ENCODE data around the gene ALOX15.
"Not testable (repeated sequence)": the region's sequence is repeated elsewhere in the genome, so short reads cannot be mapped to it uniquely, and the experiment has no call there.

The ALOX15 gene

GRCh38 chr17:4594406-4594805, 47.1 kb downstream of the ALOX15 start:
- DNase-seq (ENCODE audit: low read depth in 2 of 2): no peak

GRCh38 chr17:4593021-4593421, 48.5 kb downstream of the ALOX15 start:
- DNase-seq (ENCODE audit: low read depth in 2 of 2): no peak

GRCh38 chr17:4592240-4593005, 49.1 kb downstream of the ALOX15 start:
- no peak for DNase-seq (ENCODE audit: low read depth in 2 of 2)

- no peak for DNase-seq (ENCODE audit: low read depth in 2 of 2)
Measured at GRCh38 chr17:4591529-4591928, 49.9 kb downstream of the ALOX15 start.

DNA sequence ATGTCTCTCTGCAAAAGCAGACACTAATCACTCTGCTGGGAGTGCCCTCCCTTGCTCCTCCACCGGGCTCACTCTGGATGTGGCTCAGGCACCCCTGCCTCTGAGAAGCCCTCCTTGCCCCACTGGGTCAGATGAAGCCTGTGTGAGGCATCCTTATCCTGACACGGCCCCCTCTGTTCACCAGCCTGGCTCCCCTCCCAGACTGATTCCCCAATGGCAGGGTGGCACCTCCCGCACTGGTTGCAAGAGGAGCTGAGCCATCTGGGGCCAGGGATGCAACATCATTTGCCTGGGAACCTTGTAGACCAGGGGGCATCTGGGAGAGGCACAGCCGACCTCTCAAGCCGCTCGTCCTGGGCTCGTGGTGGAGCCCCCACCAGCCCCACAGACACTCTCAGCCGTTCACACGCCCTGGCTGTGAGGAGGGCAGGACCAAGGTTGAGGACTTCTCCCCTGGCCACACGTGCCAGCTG, 50.5 kb downstream of the ALOX15 start:
- DNase-seq (ENCODE audit: low read depth in 2 of 2): no peak

DNA sequence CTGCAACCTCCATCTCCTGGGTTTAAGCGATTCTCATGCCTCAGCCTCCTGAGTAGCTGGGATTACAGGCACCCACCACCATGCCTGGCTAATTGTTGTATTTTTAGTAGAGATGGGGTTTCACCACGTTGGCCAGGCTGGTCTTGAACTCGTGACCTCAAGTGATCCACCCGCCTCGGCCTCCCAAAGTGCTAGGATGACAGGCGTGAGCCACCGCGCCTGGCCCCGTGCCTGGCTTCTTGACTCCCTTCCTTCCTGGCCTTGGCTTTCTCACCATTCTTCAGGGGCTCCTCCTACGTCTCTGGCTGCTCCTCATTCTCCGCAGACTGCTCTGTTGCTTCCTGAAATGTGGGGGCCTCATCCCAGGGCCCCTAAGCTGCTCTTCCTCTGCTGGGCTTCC, 51.4 kb downstream of the ALOX15 start:
- DNase-seq (ENCODE audit: low read depth in 2 of 2): not testable (repeated sequence)

DNA sequence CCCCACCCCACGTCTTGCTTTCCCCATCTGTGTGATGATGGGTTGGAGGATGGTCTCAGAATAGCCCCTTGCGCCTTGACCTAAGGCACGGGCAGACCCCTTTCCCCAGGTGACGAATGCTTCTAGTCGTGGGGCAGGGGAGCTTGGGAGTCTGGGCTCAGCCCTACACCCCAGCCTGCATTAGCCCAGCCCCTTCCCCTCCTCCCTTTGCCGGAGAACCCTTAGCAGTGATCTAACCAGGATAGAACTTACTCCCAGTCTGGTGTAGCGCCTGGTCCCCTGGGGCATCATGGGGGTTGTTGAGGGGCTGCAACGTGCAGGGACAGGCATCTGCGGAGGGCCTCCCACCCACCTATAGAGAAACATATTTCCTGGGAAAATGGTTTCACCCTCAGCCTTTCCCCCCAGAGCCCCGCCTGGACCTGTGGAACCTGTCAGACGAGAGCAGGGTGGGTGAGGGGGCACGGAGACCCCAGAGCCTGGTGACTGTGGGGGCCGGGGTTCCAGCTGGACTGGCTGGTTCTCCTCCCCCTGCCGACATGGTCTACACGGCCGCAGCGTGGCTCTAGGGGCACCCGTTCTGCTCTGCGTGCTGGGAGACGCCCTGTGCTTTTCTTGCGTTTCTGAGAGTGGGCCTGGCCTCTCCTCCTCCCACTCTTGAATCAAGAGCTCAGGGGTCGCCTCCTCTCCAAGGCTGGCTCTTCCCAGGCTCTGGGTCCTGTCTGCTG, 52.4 kb downstream of the ALOX15 start:
- no peak for DNase-seq (ENCODE audit: low read depth in 2 of 2)

GRCh38 chr17:4588391-4588790, 53.1 kb downstream of the ALOX15 start:
- no peak for DNase-seq (ENCODE audit: low read depth in 2 of 2)

DNA sequence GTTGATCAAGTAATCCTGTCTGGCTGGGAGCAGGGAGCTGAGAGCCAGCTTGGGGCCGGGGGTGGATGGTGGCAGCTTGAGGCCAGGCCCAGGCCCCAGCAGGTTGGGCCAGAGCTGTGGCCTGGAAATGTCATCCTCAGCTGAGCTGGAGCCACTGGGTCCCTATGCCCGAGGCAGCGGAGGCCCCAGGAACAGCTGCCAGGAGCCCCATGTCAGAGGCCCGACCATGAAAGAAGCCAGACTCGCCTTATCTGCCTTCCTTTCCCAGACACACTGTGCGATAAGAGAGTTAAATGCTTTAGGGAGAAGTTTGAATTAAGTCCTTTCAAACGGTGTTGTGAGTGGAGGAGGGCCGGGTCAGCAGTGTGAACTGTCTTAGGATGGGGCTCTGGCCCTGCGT, 53.7 kb downstream of the ALOX15 start:
- DNase-seq (ENCODE audit: low read depth in 2 of 2): no peak

DNA sequence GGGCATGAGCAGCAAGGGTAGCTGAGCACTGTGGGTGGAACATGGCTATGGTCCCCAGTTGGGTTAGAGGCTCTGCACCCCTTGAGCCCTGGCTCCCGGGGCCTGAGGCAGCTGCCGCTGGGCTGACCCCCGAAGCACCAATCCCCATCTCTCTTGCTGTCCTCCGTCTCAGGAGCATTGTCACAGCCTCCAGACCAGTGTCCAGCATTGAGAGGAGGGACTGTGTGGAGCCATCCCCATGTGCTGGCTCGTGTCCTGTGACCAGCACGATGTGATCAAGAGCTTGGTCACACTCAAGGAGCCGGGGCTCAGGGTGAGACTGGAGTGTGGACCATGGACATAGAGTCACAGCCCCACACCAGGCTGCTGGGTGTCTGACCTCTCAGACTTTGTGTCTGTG, 54.3 kb downstream of the ALOX15 start:
- DNase-seq (ENCODE audit: low read depth in 2 of 2): no peak

DNA sequence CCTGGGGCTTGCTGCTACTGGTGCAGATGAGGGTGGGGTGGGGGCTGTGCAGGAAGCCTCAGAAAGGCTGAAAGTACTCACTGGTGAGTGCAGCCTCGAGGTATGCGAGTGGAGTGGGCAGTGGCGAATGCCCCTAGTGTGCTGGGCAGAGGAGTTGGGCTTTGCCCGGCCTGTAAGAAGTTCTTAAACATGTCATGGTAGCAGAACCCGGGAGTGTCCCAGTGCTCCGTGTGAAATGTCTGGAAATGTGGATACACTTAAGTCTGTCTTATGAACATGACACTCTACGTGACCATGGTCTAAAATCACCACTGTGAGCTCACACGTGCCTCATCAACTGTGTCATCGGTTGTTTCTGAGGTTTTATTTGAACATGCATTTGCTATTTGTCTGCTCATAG, 55.4 kb downstream of the ALOX15 start:
- DNase-seq (ENCODE audit: low read depth in 2 of 2): no peak

DNA sequence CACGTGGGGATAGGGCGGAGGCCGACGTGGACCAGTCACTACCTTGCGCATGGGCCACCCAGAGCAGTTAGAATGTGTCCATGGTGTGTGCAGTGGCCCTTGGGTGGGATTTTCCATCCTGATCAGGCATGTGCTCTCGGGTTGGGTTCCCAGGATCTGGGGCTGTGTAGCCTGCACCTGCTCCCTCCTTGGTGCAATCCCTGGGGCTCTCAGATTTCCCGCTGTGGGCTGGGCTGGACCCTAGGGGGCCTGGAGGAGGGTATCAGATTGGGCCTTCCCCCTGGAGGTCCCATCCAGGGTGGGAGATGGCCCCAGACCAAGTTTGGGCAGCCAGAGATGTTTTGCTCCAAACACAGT, 55.9 kb downstream of the ALOX15 start:
- no peak for DNase-seq (ENCODE audit: low read depth in 2 of 2)

DNA sequence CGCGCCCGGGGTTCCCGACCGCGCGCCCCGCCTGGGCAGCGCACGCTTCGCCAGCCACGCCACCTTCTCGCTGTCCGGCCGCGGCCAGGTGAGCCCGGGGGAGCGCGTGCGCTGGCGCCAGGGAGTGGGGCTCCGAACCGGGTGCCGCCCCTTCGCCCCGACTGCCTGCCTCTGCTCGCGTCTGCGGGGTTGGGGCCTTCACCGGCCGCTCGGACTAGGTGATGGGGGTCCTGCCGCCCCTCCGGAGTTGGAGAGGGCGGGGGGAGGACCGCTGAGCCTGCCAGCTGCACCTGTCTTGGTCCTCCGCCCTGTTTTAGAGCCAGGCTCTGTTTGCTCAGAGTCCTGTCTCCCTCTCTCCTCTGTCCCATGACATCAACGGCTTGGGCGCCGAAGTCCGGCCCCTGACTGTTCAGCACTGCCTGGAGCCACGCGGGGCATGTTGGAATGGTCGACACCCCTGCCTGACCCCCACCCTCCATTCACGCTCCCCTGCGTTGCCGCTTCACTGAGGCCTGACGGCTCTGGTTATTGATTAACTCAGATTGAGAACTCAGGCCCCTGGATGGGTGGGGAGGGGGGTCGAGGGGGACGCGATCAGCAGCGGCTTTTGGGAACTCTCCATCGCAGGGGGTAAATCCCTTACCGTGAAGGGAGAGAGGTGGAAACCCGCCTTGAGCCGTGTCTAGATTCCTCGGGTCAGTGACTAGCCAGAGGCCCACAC, 56.4 kb downstream of the ALOX15 start:
- DNase-seq (ENCODE audit: low read depth in 2 of 2): no peak

GRCh38 chr17:4584101-4584916, 57.2 kb downstream of the ALOX15 start, which contains the start of gene SMTNL2:
Gene SMTNL2, plus strand, starts transcription at chr17:4584529. Its CDS starts 77 bp downstream, at chr17:4584606.
- no peak for DNase-seq (ENCODE audit: low read depth in 2 of 2)

- DNase-seq (ENCODE audit: low read depth in 2 of 2): no peak
Measured at GRCh38 chr17:4583782-4584100, 57.7 kb downstream of the ALOX15 start.

GRCh38 chr17:4583206-4583605, 58.3 kb downstream of the ALOX15 start:
- no peak for DNase-seq (ENCODE audit: low read depth in 2 of 2)

GRCh38 chr17:4582691-4583090, 58.8 kb downstream of the ALOX15 start:
- DNase-seq (ENCODE audit: low read depth in 2 of 2): no peak

DNA sequence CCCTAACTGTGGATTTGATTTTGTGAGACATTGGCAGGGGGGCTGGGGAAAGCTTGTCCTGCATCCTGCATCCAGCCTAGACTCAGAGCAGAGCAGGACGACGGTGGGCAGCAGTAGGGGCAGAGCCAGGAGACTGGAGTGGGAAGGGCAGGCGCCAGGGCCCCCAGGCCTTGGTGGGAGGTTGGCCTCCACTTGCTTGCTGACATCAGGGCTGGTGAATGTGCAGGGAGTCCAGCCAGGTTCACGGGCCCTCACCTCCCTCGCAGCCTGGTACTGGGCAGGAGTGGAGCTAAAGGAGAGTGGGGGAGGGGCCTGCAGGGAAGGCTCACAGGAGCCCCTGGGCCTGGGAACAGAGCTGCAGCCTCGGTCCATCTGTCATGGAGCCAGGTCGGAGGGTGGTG, 59.4 kb downstream of the ALOX15 start:
- DNase-seq (ENCODE audit: low read depth in 2 of 2): no peak

Measured in stimulated activated CD4-positive, alpha-beta T cell treated with anti-CD3 and anti-CD28 coated beads, Interleukin-15, amount 100 ng/mL, for 48 hours (primary cell).